Panc1 (cell line): ENCODE measurements around the gene SEPTIN5.

ENCODE experiments used
- POLR2AphosphoS5 ChIP-seq: IDR thresholded peaks from 2 replicates; pipeline ENCODE4 v1.6.1; 2012; ENCODE audit warnings: mild to moderate bottlenecking, low read depth, low read length, moderate library complexity
- SIN3A ChIP-seq: IDR thresholded peaks from 2 replicates; pipeline ENCODE4 v1.6.1; 2012; ENCODE audit warnings: low read depth, mild to moderate bottlenecking, low read length, moderate library complexity, borderline replicate concordance; ENCODE audit not compliant: insufficient read depth
- TCF7L2 ChIP-seq: IDR thresholded peaks from 2 replicates; pipeline ENCODE4 v1.6.1; 2011; ENCODE audit warnings: mild to moderate bottlenecking, low read depth, low read length, inconsistent platforms
- TF ChIP-seq, protein P1 (sequence below): fragments of 450-650 bp; IDR thresholded peaks from 2 replicates; pipeline ENCODE4 v1.5.1; 2017; ENCODE audit warnings: mild to moderate bottlenecking

GRCh38 chr22:19720999-19721329 lies 6.7 kb downstream of the SEPTIN5 start:
- TF ChIP-seq, protein P1, sequence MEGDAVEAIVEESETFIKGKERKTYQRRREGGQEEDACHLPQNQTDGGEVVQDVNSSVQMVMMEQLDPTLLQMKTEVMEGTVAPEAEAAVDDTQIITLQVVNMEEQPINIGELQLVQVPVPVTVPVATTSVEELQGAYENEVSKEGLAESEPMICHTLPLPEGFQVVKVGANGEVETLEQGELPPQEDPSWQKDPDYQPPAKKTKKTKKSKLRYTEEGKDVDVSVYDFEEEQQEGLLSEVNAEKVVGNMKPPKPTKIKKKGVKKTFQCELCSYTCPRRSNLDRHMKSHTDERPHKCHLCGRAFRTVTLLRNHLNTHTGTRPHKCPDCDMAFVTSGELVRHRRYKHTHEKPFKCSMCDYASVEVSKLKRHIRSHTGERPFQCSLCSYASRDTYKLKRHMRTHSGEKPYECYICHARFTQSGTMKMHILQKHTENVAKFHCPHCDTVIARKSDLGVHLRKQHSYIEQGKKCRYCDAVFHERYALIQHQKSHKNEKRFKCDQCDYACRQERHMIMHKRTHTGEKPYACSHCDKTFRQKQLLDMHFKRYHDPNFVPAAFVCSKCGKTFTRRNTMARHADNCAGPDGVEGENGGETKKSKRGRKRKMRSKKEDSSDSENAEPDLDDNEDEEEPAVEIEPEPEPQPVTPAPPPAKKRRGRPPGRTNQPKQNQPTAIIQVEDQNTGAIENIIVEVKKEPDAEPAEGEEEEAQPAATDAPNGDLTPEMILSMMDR, result no peak
- no peak for TF ChIP-seq POLR2AphosphoS5
- no peak for TF ChIP-seq SIN3A
- no peak for TF ChIP-seq TCF7L2
